ENCODE data around the gene JPT2.

The JPT2 gene, protein sequence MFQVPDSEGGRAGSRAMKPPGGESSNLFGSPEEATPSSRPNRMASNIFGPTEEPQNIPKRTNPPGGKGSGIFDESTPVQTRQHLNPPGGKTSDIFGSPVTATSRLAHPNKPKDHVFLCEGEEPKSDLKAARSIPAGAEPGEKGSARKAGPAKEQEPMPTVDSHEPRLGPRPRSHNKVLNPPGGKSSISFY

DNA sequence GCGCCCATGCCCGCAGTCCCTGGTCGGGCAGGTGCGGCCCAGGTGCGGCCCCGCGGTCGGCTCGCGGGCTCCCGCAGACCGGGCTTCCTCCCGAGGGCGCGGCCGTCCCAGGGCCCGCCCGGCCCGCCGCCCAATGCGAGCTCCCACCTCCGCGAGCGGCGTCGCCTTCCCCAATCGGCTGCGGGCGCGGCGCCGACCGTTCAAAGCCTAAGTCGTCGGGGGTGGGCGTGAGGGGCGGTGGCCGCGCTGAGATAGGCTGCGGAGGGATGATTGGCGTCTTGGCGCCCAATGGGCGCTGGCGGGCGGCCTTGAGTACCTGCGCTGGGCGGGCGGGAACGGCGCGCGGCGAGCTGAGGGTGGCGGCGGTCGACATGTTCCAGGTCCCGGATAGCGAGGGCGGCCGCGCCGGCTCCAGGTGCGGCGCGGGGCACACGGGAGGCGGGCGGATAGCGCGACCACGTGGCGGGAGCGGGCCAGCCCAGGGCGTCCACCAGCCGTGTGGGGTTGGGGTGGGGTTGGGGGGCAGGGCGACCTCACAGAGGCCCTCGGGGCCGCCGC lies at the start of gene JPT2:
JPT2 (plus strand) TSS at position 338 of the 558 bp plus-strand sequence; CDS start at position 372, 34 bp downstream.
- DNase-seq (ENCODE audit: low read depth): peak; percentile 77

DNA sequence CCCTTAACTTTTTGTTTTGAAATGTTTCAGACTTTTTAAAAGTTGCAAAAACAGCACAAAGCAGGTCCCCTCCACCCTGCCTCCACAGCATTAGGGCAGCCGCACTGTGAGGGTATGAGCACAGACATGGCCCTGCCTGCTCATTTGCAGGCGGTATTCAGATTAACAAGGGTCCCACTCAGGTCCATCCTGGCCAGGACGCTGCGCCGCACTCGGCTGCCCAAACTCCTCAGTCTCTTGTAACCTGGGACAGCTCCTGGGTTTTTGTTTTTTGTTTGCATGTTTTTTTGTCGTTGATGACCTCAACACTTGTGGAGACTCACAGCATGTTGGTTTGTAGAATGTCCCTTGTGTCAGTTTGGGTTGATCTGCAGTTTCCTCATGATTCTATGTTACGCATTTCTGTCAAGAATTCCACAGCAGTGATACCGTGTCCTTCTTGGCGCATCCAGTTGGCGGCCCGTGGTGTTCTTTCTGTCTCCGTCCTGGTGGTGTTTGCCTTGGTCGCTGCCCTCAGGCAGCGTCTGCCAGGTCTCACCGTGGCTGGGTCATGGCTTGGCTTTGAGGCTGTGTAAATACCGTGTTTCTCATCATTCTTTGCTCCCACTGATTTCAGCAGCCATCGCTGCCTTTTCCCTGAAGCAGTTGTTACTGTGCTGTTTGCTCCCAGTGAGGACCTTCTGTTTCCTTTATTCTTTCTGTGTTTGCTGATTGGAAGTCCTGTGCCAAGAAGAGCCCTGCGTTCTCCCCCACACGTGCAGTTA lies 47.4 kb upstream of the JPT2 start:
- no peak for DNase-seq (ENCODE audit: low read depth)

DNA sequence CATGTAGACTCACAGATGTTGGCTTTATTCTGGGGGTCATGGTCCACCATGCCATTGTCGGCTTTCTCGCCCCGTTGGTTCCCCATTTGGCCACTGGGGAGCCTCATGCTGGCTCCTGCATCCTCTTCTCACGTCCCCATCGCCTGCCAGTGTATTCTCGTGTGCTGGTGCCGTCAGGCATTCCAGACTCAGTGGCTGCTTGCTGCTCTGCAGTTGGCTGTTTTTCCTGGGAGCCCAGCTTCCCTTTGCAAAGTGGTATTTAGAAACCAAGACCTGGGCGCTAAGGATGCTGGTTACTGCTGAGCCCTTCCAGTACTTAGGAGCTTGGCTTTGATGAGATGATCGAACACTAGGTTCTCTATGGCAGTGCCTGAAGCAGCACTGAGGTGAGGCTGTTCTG lies 46.8 kb upstream of the JPT2 start:
- DNase-seq (ENCODE audit: low read depth): no peak

DNA sequence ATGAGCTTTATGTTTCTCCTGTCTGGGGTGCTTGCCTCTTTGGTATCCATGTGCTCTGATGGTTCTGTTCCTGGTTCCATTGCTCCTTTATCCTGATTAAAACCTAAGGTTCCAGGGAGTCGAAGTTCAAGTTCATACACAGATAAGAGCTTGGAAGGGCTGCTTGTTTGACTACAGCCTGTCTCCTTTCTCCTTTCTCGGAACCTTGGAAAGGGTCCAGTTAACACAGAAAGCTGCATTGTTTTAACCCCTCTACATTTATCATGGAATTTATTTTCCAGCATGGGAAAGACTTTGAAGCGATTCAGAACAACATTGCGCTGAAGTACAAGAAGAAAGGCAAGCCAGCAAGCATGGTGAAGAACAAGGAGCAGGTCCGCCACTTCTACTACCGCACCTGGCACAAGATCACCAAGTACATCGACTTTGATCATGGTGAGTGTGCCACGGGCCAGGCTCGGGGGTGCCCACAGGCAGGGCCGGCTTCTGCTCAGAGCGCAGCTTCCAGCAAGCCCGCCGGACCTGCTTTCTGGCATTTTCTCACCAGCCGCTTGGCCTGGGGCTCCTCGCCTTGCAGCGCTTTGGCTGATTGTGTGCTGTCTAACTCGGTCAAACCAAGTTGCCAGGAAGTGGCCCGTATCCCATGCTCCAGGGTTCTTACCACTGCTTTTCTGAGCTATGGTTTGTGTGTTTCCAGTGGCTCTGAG lies 46.0 kb upstream of the JPT2 start:
- no peak for DNase-seq (ENCODE audit: low read depth)

DNA sequence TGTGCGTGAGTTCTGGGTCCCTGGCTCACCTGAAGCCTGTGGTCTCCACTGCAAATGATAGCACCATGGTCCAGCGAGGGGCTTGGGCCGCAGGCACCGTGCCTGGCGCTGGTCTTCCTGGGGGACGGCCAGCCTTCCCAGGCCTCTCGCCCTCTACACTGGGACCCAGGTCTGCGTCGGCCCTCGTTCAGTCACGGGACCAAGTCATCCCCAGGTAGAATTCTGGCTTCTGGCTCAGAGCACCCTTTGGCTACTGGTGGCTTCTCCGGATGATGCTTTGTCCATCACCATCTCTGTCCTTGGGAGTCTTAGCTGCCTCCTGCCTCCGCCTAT lies 45.5 kb upstream of the JPT2 start:
- no peak for DNase-seq (ENCODE audit: low read depth)

DNA sequence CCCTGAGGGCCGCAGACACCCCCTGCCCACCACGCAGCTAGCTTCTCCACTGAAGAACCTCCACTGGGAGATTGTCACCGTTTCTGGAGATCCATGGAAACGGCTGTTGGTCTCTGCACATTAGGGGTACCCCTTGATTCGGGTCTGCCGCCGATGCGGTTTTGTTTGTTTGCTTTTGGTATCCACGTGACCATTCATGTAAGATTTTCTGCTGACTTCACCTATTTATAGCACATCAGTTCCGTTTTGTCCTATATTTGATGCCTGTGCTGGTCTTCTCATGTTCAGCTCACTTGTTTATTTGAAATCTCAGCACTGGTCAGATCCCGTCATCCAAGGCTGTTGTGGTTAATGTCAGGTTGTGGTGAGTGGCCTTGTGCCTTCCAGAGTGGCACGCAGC lies 44.8 kb upstream of the JPT2 start:
- DNase-seq (ENCODE audit: low read depth): no peak

DNA sequence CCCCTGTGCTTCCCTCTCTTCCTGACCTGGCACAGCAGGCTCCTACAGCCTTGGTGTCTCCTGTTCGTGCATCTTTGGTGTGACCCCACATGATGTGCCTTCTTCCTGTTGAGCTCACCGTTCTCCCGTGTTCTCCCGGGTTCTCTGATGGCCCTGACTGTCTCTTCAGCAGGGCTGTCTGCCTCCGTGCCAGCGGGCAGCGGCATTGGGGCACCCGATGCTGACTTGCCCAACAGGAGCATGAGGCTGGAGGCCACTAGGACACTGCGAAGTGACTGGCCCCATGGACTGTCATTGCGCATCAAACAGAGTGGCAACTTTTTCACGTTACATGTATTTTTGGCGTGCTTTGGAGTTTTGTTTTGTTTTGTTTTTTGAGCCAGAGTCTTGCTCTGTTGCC lies 43.5 kb upstream of the JPT2 start:
- DNase-seq (ENCODE audit: low read depth): no peak

DNA sequence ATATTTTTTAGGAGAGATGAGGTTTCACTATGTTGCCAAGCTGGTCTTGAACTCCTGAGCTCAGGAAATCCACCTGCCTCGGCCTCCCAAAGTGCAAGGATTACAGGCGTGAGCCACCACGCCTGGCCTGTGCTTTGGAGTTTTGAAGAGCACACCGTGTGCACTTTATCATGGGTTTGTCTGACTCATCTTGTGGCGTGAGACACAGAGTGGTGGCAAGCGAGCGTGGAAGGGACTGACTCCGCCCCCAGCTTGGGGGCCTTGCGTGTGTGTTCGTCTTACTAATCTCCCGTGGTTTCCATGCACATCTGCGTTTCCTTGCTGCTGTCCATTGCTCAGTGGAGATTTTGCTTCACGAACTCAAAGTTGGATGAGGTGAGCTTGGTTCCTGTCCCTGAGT lies 43.0 kb upstream of the JPT2 start:
- no peak for DNase-seq (ENCODE audit: low read depth)

DNA sequence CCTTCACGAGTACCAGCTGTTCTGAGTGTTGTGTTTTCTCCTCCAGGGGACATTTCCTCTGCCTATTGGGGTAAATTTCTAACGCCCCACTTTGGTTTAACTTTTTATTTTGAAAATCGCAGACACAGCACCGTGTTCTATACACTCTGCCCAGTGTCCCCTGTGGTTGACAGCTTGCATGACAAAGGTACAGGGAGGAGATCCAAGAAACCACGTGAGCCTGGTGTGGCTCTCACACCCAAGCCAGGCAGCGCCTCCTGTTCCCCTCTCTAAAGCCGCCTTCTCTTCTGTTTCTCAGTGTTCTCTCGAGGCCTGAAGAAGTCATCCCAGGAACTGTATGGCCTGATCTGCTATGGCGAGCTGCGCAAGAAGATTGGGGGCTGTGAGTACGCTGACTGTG lies 40.6 kb upstream of the JPT2 start:
- no peak for DNase-seq (ENCODE audit: low read depth)

DNA sequence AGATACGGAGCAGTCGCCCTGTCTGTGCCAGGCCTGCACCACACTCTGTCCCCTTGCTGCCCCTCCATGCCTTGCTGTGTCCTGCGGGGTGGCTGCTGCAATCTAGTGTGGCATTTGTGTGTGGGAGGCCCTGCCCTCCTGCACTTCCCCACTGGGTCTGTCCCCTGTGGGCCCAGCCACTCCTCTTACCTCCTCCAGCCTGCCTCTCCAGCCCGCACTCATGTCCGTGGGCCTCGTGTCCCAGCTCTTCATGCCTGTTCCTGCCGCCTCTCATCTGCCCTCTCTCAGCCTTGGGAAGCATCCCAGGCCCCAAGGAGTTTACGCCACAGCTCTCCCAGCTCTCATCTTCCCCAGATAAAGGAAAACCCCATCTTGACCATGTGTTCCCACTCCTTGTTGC lies 39.3 kb upstream of the JPT2 start:
- DNase-seq (ENCODE audit: low read depth): no peak

DNA sequence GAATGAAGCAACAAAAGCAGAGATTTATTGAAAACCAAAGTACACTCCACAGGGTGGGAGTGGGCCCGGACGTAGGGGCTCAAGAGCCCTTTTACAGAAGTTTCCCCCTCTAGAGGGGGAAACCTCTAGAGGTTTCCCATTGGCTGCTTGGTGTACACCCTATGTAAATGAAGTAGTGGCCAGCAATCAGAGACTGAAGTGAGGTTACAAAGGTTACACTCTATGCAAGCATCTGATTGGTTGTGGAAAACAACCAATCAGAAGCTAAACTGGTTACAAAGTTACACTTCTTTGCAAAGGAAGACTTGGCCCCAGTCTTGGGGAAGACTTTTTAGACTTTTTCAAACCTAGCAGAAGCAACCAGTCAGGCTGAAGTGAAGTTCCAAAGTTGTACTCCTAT lies 38.8 kb upstream of the JPT2 start:
- DNase-seq (ENCODE audit: low read depth): no peak

DNA sequence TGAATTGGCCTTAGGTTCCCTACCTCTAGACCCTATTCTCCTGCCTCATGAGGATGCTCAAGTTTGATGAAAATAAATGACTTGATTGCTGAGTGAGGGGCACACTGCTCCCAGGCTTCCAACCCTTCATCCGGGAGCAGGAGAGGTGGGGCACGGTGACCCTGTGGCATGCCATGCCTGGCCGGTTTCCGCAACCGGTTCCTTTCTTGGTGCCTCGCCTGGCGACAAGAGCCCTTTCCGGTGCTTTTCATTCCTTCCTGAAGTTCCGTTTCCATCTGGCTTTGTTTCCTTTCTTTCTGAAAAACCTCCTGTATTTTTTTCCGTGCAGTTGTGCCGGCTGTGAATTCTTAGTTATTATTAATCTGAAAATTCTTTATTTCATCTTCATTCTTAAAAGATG lies 38.2 kb upstream of the JPT2 start:
- DNase-seq (ENCODE audit: low read depth): no peak

DNA sequence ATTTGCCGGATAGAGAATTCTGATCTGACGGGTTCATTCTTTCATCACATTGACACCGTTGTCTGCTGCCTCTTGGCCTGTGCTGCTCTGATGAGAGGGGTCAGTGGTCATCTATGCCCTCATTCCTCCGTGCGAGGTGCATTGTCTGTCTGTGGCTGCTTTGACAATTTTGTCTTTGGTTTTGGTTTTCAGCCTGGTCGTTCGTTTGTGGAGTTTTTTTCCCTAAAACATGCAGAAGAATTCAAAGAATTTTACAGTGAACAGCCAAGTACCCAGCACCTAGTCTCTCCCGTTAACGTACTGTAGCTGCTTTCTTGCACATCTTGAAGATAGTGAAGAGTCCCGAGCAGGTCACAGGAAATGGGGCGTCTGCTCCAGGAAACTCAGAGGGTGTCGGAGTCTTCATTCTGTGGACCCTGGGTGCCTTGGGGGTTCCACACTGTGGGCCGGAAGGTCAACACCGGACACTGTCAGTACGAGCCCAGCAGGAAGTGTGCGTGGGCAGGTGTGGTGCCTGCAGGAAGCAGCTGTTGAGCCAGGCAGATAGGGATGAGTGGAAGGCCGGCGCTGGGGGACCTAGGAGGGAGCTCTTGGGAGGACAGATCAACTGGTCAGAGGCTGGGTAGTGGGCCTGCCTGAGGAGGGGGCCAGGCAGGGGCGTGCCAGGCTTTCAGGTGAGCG lies 37.7 kb upstream of the JPT2 start:
- DNase-seq (ENCODE audit: low read depth): no peak

DNA sequence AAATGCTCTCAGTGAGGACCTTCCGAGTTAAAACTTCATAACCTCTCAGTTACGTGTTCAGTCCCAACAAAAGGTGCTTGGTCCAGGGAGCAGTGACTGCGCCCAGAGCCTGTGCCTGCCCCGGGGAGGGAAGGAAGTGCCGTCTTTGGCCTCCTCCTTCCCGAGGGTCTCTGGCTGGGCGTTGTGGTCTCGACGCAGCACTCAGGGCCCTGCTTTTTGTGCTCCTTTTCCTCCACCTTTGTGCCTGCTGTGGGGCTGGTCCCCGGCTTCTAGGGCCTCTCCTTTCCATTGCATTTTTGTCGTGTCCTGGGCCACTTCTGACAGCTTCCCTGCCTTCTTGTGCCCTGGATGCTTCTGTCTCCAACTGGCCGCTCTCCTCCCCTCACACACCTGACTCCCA lies 36.8 kb upstream of the JPT2 start:
- no peak for DNase-seq (ENCODE audit: low read depth)

DNA sequence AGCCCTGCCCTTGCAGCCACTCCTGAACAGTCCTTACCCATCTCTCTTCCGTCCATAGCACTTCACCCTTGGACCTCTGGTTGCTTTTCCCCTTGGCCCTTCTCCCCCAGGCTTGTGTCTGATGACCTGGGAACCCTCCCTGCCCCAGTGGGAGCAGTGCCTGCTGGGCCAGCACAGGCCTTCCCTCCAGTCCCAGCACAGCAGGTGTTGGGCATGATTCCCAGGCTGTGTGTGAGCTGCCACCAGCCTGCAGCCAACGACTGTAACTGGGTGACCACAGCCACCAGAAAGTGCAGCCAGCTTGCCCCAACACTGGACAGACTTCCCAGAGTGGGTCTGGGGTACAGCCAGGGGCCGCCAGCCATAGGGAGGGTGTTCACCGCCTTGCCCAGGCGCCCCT lies 35.9 kb upstream of the JPT2 start:
- DNase-seq (ENCODE audit: low read depth): no peak

DNA sequence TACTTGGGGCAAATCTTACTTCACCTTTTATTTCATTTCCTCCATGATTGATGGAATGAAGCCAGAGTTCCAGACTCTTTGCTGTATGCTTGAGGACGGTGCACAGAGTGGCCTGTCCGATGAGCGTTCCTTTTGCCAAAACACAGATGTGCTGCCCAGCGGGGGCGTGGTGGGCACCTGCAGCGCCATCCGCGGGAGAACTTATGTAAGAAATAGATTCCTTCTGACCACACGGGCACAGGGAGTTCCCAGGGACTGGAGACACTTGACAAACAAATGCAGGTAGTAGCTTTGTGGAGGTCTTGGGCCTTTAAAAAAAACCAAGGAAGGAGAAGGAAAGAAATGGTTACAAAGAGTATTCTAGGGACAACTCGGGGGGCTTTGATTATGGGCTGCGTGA lies 35.3 kb upstream of the JPT2 start:
- DNase-seq (ENCODE audit: low read depth): no peak

DNA sequence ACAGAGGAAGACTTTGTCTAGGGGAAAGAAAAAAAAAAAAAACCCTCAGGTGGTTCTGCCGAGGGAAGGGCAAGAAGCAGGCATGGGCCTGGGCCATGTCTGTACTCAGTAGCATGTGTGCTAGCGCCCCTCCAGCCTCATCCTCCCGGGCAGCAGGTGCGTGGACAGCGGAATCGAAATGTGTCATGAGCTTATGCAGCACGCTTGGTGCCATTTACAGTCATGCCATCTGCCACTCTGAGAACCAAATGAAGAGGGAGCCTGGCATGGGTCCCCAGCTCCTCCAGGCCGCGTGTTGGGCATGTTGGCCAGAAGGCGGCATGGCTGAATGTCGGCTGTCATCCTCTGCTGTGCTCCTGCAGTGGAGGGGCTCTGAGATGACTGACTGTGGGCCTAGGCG lies 34.6 kb upstream of the JPT2 start:
- no peak for DNase-seq (ENCODE audit: low read depth)

DNA sequence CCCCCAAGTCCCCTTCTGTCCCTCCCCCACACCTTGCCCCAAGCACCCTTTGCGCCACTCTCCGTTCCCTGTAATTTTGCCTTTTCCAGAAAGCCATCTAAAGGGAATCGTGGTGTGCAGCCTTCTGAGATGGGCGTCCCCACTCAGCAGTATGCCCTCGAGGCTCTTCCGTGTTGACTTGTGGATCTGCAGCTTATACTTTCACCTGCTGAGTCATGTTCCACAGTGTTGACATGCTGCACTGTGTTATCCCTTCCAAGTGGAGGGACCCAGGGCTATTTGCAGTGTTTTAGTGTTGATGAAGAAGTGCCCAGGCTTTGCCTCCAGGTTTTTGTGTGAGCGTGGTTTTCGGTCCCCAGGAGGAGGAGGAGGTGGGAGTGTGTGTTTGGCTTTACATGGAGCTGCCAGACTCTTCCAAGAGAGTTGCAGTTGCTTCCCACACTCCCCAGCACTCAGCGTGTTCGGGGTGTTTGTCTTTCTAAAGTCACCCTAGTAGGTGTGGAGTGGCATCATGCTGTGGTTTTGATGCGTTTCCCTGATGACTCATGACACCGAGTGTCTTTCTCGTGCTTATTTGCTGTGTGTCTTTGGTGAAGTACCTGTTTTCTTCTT lies 32.1 kb upstream of the JPT2 start:
- no peak for DNase-seq (ENCODE audit: low read depth)

DNA sequence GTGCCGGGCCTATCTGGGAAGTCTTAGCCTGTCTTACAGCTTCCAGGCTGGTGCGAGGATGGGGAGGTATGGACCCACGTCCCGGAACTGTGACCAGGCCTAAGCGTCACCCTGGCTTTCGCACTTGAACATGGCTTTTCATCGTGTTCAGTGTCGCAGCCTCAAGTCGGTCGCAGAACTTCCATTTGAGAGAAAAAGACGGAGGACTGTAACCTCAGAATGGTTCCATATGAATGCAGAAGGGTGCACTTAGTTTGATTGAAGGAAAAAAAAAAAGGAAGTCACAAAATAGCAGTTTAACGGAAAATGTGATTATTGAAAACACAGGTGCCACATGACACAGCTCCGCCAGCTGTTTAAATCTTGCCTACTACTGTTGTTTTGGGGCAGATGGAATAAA lies 30.2 kb upstream of the JPT2 start:
- DNase-seq (ENCODE audit: low read depth): no peak

DNA sequence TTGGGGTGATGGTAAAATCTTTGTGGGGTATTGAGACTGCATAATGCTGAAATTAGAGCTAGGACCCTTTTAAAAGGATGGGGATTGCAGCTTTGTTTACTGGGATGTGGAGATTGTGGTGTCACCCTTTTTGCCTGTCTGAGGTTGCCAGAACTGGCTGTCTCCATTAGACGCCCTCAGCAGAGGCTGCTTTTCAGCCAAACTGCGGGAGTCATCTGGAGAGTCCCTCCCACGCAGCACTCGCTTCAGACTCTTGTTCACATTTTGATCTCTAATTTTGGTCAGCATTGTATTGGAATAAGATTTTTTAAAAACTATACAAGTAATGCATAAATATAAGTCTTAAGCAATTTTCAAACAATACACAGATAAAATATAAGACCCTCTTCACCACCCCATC lies 27.9 kb upstream of the JPT2 start:
- DNase-seq (ENCODE audit: low read depth): no peak

DNA sequence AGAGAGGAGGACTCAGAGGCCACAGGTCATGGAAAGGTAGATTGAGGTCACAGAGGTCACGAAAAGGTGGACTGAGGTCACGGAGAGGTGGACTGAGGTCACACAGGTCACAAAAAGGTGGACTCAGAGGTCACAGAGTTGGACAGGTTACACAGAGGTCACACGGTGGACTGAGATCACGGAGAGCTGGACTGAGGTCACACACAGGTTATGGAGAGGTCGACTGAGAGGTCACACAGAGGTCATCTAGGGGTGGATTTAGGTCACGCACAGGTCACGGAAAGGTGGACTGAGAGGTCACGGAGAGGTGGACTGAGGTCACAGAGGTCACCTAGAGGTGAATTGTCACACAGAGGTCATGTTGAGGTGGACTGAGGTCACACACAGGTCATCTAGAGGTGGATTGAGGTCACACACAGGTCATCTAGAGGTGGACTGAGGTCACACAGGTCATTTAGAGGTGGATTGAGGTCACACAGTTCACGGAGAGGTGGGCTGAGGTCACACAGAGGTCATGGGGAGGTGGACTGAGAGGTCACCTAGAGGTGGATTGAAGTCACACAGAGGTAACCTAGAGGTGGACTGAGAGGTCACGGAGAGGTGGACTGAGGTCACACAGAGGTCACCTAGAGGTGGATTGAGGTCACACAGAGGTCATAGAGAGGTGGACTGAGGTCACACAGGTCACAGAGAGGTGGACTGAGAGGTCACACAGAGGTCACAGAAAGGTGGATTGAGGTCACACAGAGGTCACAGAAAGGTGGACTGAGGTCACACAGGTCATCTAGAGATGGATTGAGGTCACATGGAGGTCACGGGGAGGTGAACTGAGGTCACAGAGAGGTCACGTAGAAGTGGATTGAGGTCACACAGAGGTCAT lies 26.7 kb upstream of the JPT2 start:
- DNase-seq (ENCODE audit: low read depth): no peak
